HG02943 (cell line): ENCODE data around the gene ACOX3.
"Not testable (repeated sequence)": the region's sequence is repeated elsewhere in the genome, so short reads cannot be mapped to it uniquely, and the experiment has no call there.

Experiments
- ATAC-seq: cut with Tn5 transposase; IDR thresholded peaks from one replicate; pipeline ENCODE4 v1.9.1; 2021; ENCODE audit warnings: mild to moderate bottlenecking, low read depth, moderate library complexity; ENCODE audit not compliant: unreplicated experiment

Gene ACOX3

GRCh38 chr4:8343967-8344331, 96.6 kb downstream of the ACOX3 start:
- ATAC-seq, result no peak

GRCh38 chr4:8343262-8343966, 97.1 kb downstream of the ACOX3 start:
- no peak for ATAC-seq

- ATAC-seq, result no peak
Observed at GRCh38 chr4:8342651-8343261, 97.8 kb downstream of the ACOX3 start.

- ATAC-seq, result no peak
Observed at GRCh38 chr4:8341691-8342090, 98.8 kb downstream of the ACOX3 start.

- not testable (repeated sequence) for ATAC-seq
Observed at GRCh38 chr4:8341281-8341680, 99.2 kb downstream of the ACOX3 start.

GRCh38 chr4:8340781-8341241, 99.7 kb downstream of the ACOX3 start:
- ATAC-seq, result no peak

GRCh38 chr4:8338351-8338961, 102.1 kb downstream of the ACOX3 start:
- ATAC-seq, result no peak

GRCh38 chr4:8336412-8337075, 104.0 kb downstream of the ACOX3 start:
- ATAC-seq, result no peak

GRCh38 chr4:8335848-8336247, 104.7 kb downstream of the ACOX3 start:
- ATAC-seq, result no peak

GRCh38 chr4:8334786-8335460, 105.6 kb downstream of the ACOX3 start:
- ATAC-seq, result no peak

GRCh38 chr4:8333726-8334460, 106.6 kb downstream of the ACOX3 start:
- no peak for ATAC-seq

- ATAC-seq, result no peak
Observed at GRCh38 chr4:8332891-8333331, 107.6 kb downstream of the ACOX3 start.

GRCh38 chr4:8332038-8332857, 108.3 kb downstream of the ACOX3 start:
- no peak for ATAC-seq

GRCh38 chr4:8331575-8331955, 109.0 kb downstream of the ACOX3 start:
- ATAC-seq, result no peak

- ATAC-seq, result no peak
Observed at GRCh38 chr4:8330821-8331574, 109.5 kb downstream of the ACOX3 start.

GRCh38 chr4:8329859-8330761, 110.4 kb downstream of the ACOX3 start:
- no peak for ATAC-seq

GRCh38 chr4:8329560-8329858, 111.0 kb downstream of the ACOX3 start:
- ATAC-seq, result no peak
